B cell (primary cell): ENCODE results near the gene ZDHHC14.

Experiments
- CTCF ChIP-seq: fragments of 200-600 bp; IDR thresholded peaks from one replicate; pipeline ENCODE4 v1.8.0; 2022; ENCODE audit warnings: antibody characterized with exemption, mild to moderate bottlenecking
- EZH2 ChIP-seq: IDR thresholded peaks from 2 replicates; pipeline ENCODE4 v1.6.1; 2012; ENCODE audit warnings: borderline replicate concordance, low read depth, mild to moderate bottlenecking, moderate library complexity, low read length; ENCODE audit not compliant: insufficient read depth, poor library complexity, severe bottlenecking

GRCh38 chr6:157558487-157559200 lies 177.7 kb downstream of the ZDHHC14 start:
- TF ChIP-seq CTCF (no peak), EZH2 (no peak)
